NCI-H2107 treated with DMSO at 0.1 percent for 48 hours (cell line): Measurements from ENCODE around the gene METTL13.
A peak's percentile ranks its signal among the peaks of the same experiment; 100 is the strongest.

Experiments
- DNase-seq: peaks from one replicate; lab custom pipeline; 2025; ENCODE audit not compliant: unreplicated experiment; lab: John Stamatoyannopoulos, UW

Gene METTL13, protein sequence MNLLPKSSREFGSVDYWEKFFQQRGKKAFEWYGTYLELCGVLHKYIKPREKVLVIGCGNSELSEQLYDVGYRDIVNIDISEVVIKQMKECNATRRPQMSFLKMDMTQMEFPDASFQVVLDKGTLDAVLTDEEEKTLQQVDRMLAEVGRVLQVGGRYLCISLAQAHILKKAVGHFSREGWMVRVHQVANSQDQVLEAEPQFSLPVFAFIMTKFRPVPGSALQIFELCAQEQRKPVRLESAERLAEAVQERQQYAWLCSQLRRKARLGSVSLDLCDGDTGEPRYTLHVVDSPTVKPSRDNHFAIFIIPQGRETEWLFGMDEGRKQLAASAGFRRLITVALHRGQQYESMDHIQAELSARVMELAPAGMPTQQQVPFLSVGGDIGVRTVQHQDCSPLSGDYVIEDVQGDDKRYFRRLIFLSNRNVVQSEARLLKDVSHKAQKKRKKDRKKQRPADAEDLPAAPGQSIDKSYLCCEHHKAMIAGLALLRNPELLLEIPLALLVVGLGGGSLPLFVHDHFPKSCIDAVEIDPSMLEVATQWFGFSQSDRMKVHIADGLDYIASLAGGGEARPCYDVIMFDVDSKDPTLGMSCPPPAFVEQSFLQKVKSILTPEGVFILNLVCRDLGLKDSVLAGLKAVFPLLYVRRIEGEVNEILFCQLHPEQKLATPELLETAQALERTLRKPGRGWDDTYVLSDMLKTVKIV

DNA sequence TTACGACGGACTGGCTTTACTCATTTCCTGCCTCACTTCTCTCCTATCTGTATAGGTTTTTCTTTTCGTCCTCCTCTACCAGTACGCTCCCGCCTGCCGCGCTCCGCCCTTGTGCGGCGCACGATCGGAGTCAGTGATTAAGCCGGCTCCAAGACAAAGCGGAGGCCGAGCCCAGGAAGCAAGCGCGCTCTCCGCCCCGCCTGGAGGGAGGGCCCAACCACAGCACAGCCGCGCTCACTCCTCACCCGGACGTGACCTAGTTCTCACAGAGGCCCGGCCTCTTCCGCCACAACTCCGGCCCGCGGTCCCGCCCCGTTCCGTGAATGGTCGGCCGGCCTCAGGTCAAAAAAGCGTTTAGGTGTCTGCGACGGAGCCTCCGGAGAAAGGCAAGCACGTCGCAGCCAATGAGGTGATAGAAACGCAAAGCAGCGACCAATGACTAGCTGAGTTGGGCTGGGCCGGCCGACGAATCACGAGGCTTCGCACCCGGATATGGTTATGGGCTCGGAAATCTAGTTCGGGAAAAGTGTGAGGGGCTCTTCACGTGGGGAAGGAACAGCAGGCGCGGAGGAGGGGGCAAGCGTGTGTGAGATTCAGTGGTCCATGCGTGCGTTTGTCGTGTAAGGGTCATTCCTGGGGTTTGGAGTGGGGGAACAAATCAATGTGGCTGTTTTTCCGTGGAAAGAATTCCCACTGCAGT lies at the start of gene METTL13:
Gene METTL13, plus strand, starts transcription at position 485 of the 700 bp plus-strand sequence. CDS start 308 bp downstream, outside the sequence.
- DNase-seq: peak; percentile 100

DNA sequence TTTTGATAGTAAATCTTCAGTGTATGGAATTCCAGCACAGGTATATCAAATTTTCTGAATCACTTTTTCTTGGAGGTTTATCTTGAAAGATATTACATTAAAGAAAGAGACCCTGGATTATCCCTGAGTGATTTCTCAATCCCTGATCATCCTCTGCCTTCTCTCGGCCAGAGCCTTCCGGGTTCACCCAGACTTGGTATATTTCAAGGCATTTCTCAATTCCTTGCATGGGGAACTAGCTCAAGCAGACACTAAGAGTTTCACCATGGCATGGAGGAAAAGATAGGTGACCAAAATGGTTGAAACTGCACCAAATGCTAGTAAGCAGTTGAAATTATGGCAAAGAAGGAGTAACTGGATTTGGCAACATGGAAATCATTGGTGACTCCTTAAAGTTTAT lies 45.3 kb upstream of the METTL13 start:
- DNase-seq: no peak

DNA sequence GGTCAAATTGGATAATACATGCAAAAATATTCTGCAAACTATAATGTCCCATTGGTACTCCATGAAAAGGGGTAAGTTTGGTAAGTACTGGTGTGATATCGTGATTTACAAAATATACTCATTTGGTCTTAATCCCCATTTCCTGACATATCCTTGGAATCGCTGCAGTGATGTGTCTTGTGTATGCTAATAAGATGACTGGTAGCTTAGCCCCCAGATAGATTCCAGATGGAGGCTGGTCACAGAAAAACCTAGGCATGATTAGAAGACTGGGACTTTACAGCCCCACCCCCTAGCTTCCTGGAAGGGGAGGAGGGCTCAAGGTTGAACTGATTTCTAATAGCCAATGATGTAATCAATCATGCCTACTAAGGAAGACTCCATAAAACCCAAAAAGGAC lies 42.5 kb upstream of the METTL13 start:
- DNase-seq: no peak

DNA sequence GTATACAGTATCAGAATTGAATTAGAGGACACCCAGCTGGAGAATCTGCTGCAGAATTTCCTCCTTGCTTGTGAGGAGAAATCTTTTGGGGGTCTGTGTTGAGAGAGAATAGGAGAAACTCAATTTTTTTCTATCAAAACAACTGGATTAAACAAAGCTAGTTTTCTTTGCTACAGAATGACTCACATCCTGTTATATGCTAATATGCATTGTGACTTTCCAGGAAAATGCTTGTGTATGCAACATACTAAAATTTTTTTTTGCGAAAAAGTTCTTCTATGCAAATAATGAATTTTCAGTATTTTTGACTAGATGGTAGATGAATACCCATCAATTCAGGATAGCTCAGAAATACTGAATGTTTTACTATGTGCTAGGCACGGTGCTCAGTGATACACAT lies 41.8 kb upstream of the METTL13 start:
- no peak for DNase-seq

DNA sequence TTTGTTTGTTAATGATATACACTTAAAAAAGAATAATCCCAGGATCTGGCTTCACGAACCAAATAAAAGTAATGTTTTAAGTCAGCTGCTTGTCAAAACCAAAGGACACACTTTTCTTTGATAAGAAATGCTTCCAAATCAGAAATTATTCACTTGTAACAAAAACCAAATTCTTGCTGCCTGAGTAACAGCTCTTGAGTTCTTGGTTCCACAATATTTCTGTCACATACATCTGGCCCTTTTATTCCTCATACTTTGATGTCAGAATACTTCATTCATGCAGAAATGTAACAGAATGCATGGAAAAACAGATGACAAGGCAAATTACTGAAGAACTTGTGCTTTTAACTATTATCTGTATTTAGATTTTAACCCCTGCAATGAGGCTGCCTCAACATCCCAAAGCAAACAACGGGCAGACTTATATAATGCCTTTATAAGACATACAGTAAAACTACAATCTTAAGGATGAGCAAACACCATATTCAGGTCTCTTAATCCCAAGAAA lies 41.0 kb upstream of the METTL13 start:
- no peak for DNase-seq

DNA sequence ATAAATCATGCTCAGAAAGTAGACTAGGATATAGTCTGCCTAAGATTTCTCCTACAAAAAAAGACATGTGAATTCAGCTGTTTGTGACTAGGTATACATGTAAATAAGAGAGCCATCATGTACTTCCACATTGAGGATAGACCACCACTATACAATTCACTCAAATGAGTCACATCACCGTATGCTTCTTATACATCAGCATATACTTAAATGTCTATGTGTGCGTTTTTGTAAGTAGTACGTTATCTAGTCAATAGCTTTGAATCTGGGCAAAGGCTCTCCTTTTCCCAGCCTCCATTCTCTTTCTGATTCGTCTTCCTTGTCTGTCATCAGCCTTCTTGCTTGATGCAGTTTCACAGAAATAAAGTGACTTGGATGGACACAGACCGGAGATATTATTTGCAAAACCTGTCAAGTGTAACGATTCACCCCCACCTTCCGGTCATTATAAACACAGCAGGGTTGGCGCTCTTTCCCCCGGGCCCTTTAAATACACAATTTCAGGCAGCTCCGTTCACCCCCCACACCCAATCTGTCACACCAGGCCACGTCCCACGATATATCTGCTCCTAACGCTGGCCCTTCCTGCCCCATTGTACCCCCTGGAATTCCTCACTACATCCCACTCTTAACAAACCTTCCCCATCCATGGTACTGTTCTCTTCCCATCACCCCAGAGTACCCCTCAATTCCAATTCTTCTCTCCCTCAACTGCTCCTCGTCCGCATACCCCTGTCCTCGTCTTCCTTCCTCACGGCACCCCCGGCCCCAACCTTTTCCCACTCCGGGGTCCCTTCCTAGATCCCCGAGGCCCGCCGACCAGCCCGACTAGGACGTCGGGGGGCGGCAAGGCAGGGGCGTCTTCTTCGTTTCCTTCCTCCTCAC lies 40.2 kb upstream of the METTL13 start:
- peak; percentile 30 for DNase-seq

DNA sequence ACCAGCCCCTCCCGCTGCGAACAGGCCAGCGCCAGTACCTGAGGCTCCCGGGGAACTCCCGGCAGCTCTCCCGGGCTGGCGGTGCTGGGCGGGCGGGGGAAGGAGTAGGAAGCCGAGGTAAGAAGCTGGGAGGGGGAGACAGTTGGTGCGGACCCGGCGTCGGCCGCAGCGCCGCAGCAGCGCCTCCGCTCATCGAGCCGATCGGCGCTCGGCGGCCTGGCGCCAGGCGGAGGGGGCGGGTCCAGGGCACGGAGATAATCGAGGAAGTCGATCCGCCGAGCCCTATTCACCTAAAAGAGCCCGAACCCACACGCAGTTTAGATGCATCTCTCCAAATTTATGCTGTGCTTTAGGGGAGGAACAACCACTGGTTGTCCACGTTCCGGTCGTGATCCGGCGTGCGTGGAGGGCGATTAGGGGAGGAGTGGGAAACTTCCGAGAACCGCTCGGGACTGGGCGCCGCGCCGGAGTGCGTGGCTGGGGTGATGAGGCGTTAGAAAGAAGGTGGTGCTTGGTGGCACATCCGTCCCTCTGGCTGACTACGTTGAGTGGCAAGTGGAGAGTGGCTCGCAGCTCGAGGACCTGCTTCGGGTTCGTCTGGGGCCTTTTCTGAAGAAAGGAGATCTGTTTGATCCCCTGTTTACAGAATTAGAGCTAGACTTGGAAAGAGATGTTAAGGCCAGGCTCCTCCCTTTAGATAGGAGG lies 39.4 kb upstream of the METTL13 start, which contains the start of gene VAMP4:
Gene VAMP4, minus strand, starts transcription at position 194 of the 705 bp plus-strand sequence. CDS start 3,651 bp downstream, outside the sequence.
- peak; percentile 73 for DNase-seq

DNA sequence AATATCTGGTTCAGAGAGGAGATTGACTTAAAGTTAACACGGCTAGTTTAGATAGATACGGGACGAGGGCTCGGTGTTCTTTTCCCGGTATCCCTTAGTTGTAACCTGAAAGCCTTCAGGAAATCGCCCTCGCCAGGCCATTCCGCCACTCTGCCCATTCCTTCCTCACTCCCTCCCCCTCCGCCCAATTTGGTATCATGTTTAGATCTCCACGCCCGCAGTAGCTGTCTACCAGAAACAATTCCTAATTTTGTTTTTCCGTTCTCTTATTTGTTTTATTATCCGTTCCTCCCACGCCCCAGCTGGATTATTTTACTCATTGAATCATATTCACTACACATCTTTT lies 38.9 kb upstream of the METTL13 start:
- peak; percentile 63 for DNase-seq

DNA sequence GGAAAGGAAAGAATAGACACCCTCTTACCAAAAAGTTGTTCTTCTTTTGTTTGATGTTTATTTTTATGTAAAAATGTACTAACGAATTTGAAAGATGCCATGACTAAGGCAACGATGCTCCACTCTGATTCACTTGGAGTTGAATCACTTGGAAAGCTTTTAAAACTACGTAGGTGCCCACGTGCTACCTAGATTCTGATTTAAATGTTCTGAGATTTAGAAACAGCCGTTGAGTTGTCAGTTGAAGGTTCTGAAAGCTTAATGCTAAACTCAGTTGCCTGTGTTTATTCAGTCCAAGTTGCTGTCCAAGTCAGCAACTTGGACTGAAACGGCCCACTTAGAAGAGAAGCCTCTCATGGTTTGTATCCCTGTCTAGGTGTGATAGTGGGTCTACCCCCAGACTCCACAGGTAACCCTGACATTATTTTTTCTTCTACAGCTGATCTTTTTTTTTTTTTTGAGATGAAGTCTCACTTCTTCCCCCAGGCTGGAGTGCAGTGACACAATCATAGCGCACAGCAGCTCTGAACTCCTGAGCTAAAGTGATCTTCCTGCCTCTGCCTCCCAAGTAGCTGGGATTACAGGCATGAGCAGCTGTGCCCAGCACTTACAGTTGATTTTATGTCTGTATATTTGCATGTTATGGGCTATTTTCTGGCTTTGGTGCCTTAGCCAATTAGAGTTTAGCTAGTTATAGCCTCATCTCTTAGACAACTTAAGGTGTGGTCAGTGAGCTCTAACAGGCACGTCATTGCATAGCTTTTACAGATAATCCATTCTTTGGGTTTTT lies 38.2 kb upstream of the METTL13 start:
- no peak for DNase-seq

DNA sequence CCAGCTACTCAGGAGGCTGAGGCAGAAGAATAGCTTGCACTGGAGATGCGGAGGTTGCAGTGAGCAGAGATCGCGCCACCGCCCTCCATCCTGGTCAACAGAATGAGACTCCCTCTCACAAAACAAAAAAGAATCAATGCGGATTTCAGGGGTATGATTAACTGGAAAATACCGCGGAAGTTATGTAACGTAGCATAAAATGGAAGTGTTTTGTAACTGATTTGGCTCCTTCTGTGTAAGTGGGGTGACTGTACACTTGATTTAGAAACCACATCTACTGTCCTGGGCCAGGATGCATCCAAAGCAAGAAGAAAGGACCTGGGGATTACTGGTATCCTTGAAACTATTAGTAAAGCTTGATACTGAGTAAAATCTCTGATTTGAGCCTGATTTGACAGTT lies 36.5 kb upstream of the METTL13 start:
- no peak for DNase-seq

DNA sequence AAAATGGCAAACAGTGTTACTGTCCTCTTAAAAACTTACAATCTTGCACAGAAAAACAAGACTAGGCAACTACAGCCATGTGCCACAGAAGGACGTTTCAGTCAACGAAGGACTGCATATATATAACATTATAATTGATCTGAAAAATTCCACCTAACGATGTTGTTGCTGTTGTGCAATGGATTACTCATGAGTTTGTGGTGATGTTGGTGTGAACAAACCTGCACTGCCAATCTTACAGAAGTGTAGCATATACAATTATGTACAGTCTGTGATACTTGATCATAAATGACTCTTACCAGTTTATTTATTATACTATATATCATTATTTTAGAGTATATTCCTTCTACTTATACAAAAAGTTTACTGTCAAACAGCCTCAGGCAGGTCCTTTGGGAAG lies 32.8 kb upstream of the METTL13 start:
- DNase-seq: no peak

DNA sequence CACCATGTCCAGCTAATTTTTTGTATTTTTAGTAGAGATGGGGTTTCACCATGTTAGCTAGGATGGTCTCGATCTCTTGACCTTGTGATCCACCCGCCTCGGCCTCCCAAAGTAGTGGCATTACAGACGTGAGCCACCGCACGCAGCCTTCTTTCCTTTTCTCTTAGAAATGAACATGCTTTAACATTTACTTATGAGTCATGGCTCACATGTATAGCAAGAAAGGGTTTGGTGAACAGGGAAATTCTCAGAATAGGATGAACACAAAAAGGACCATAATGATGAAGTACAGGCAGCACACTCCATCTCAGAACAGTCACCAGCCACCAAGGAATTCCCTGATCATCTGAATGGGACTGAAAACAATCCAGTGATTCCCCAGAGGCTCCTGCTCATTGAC lies 30.2 kb upstream of the METTL13 start:
- DNase-seq: no peak

DNA sequence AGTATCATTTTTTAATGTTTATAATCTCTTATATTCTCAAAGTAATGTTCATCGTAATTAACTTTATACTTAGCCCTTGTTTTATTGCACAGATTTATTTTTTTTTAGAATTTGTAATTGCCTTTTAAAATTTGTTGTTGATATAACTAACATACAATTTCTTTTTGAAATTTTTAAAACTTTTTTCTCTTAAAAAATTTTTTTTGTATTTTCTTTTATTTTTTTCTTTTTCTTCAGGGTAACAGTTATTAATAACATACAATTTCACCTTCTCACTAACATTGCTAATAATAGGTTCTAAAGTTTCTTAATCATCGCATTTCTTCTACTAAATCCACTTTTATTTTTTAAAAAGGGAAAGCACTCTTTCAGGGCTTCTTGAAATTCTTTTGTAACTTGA lies 28.3 kb upstream of the METTL13 start:
- DNase-seq: no peak

DNA sequence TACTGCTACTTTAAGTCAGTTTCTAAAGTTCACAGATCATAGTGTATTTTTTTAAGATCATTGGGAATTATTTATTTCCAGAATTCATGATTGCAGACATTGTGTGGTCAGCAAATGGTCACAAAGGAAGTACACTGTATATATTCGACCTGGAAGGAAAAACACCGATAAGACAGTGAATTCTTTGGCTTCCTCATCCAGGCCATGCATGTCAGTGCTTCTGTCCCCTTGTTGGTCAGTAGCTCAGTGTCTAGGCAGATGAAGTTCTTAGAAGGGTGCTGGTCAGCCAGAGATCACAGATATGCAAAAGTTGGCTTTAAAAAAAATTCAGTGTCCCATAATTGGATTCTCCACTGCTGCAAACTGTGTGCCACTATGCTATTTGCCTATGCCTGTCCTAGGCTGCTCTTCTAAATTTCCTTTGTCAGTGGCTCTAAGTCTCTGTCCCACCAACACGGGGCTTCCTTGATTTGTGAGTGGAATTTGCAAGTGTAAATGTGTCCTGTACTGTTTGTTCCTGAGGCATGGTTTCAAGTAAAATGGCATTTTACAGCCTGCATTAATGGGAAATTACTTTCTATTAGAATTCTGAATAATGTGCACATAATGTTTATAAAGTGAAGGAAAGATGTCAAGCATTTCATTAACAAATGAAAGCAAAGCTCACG lies 27.6 kb upstream of the METTL13 start:
- DNase-seq: no peak

DNA sequence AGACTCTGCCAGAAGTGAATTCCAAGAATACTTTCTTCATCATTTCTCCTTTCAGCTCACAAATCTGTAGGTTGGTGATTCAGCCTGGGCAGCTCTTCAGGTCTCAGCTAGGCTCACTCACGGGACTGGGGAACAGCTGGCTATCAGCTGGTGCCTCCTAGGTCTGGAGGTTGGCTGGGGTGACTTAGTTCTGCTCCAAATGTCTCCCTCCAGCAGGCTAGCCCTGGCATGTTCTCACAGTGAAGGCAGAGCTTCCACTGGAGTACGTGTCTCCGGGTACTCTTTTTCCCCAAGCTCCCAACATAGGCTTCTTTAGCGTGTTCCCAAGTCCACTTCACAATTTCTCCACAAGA lies 27.1 kb upstream of the METTL13 start:
- no peak for DNase-seq

DNA sequence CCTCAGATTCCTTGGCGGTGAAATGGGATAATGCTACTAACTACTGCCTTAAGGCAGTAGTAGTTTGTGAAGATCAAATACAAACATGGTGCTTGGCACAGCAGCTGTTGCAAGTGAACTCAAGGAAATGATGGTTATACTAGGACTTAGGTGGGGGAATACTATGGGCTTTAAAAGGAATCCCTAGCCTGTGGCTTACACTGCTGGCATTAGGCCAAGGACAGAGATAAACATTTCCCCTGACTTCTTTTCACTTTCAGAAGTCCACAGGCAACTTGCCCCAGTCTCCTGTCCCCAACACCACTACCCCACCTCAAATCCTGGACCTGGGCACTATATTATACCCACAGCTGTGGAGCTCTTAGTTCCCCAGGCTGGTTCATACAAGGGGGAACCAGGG lies 26.5 kb upstream of the METTL13 start:
- no peak for DNase-seq

DNA sequence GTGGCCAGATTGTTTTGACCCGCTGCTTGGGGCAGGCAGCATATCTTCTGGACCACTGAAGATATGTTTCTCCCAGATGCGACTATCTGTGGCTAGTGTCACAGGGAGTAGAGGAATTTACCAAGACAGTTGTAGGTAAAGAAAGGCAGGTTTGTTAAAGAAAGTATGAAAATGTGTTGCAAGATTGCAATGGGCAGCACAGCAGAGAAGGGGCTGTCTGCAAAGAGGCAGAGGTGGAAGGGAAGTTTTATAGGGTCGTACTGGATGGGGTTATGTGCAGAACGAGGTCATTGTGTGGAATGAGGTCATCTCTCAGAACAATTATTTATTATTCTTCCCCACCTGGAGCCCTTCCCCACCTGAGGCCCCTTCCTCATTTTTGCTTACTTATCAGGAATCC lies 24.6 kb upstream of the METTL13 start:
- DNase-seq: no peak

DNA sequence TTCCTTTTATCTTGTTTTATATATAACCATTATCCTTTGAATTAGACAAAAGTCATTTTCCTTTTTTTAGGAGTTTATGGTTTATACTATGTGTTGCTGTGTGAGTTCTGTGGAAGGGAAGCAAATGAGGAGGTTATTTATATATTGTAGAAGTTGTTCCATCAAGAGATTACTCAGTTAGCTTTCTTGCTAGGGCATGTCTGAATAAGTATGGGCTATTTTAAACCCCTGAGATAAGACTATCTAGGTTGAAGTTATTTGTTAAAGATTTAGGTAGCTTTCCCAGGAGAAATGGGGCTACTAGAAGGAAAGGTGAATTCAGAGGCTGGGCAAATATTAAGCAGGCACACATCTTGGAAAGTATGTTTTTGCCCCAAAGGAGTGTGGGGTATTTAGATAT lies 23.4 kb upstream of the METTL13 start:
- DNase-seq: no peak

DNA sequence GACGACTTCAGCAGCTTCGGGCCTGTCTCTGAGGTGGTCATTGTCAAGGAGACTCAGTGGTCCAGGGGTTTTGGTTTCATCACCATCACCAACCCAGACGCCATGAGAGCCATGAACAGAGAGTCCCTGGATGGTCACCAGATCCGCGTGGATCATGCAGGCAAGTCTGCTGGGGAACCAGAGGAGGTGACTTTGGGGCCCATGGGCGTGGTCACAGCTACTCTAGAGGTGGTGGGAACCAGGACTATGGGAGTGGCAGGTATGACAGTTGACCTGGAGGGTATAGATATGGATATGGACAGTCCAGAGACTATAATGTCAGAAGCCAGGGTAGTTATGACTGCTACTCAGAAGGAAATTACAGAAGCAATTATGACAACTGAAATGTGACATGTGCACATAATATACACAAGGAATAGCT lies 19.3 kb upstream of the METTL13 start:
- no peak for DNase-seq
